GM21360 (cell line): Measurements from ENCODE around the gene IGFALS.

Source experiments
- ATAC-seq: cut with Tn5 transposase; IDR thresholded peaks from one replicate; pipeline ENCODE4 v1.9.1; 2021; ENCODE audit warnings: mild to moderate bottlenecking, moderate library complexity; ENCODE audit not compliant: unreplicated experiment

The IGFALS gene

GRCh38 chr16:1745900-1746692 lies 47.4 kb downstream of the IGFALS start:
- no peak for ATAC-seq

- ATAC-seq, result no peak
Observed at GRCh38 chr16:1745181-1745899, 48.2 kb downstream of the IGFALS start.

GRCh38 chr16:1744338-1744840 lies 49.1 kb downstream of the IGFALS start:
- no peak for ATAC-seq

GRCh38 chr16:1743376-1744337 lies 49.8 kb downstream of the IGFALS start:
- ATAC-seq, result no peak

- ATAC-seq, result no peak
Observed at GRCh38 chr16:1741553-1742165, 51.8 kb downstream of the IGFALS start.

GRCh38 chr16:1740781-1741490 lies 52.6 kb downstream of the IGFALS start:
- no peak for ATAC-seq
